ENCODE measurements around the gene TMED4. TPM values are rescaled to one million over a fixed set of nuclear protein-coding genes. Genes with fewer than 3 reads are reported as not detected.

The TMED4 gene
- total RNA-seq, 2 experiments from 2014 or later: 74.6 to 76.2 TPM

- CTCF ChIA-PET: interaction anchor here (1.3 to 4.0 kb wide), 2 partner anchors 11 to 12 kb away, joined by 4 to 32 read pairs; no protein-coding TSS in a partner anchor
- DNase-seq (no peak), ATAC-seq (no peak)
- intact Hi-C loops (cut with micrococcal nuclease): no loop called here
- Mint-ChIP-seq H3K36me3 (ENCODE audit: low read depth) (peaks cover 72% of the 10 kb centered on the region), H3K4me1 (ENCODE audit: low read depth) (peaks cover 57% of the 10 kb centered on the region), H3K4me3 (no peak overlapping the region), H3K9me3 (no peaks in the 10 kb centered on the region), H3K27me3 (no peaks in the 10 kb centered on the region), H3K27ac (peak overlapping the region; percentile 42)
- POLR2A ChIA-PET: interaction anchor here (1.2 kb wide), 1 partner anchor 272 kb away, joined by 4 read pairs; the partner anchor contains the start of gene H2AZ2
- TF ChIP-seq CTCF (IDR thresholded peaks at IDR 0.05): no peak
Measured at GRCh38 chr7:44576228-44576627, 5.8 kb downstream of the TMED4 start.

DNA sequence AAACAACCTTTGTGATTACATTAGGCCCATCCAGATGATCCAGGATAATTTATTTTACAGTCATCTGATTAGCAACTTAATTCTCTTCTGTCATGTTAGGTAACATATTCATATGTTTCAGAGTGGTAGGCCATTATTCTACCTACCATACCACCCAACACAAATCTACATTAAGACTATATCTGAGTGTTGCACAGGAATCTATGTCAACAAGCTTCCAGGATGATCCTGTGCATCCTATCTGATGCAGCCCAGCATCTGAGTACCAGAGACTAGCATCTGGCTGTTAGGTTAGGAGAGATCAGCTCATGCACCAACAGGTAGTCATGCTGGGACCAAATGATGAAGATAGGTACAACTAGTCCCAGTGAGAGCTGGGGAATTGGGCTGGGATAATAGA is 7.0 kb downstream of the TMED4 start:
- ATAC-seq: no peak
- no peaks in the 10 kb centered on the region for H3K27me3 Mint-ChIP-seq
- peaks cover 51% of the 10 kb centered on the region for H3K4me1 Mint-ChIP-seq (ENCODE audit: low read depth)
- peaks cover 68% of the 10 kb centered on the region for H3K36me3 Mint-ChIP-seq (ENCODE audit: low read depth)
- no peak for DNase-seq
- ChIA-PET POLR2A (interaction anchor here (0.9 to 3.4 kb wide), 6 partner anchors 10 to 531 kb away, joined by 3 to 24 read pairs (median 4); partner anchors contain the start of genes DBNL, PURB and YKT6), CTCF (interaction anchor here (1.4 to 4.0 kb wide), 2 partner anchors 10 to 41 kb away, joined by 4 to 32 read pairs; no protein-coding TSS in a partner anchor)
- intact Hi-C loops (cut with micrococcal nuclease): no loop called here
- H3K9me3 Mint-ChIP-seq: no peaks in the 10 kb centered on the region
- H3K4me3 Mint-ChIP-seq: peak overlapping the region; percentile 99
- no peak for TF ChIP-seq CTCF (IDR thresholded peaks at IDR 0.05)
- peak overlapping the region; percentile 96 for H3K27ac Mint-ChIP-seq

DNA sequence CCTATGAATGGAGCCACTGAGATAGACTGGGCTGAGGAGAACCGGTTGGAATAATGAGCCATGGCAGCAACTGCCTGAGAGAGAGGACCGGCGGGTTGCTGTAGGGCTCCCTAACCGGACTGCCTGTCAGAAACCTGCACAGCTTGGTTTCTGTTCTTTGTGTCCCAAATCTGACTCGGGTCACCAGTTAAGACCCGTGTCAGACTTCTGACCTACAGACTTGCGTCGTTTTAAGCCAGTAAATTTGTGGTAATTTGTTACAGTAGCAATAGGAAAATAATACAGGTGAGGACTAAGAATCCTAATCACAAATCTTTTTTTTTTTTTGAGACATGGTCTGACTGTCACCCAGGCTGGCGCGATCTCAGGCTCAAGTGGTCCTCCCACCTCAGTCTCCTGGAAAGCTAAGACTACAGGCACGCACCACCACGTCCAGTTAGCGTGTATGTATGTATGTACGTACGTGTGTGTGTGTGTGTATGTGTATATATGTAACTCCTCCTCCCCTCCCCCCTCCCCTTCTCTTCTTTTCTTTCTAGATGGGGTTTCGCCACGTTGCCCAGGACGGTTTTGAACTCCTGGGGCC is 7.7 kb downstream of the TMED4 start:
- no peaks in the 10 kb centered on the region for H3K9me3 Mint-ChIP-seq
- intact Hi-C loops (cut with micrococcal nuclease): no loop called here
- ChIA-PET CTCF (interaction anchor here (0.6 to 4.0 kb wide), 5 partner anchors 9 to 177 kb away, joined by 3 to 32 read pairs (median 4); no protein-coding TSS in a partner anchor), POLR2A (interaction anchor here (0.8 to 5.1 kb wide), 12 partner anchors 7 to 406 kb away, joined by 3 to 32 read pairs (median 4); partner anchors contain the start of genes PURB, TMED4 and YKT6)
- H3K27ac Mint-ChIP-seq: peak overlapping the region; percentile 96
- TF ChIP-seq CTCF (IDR thresholded peaks at IDR 0.05): no peak
- H3K4me3 Mint-ChIP-seq: peak overlapping the region; percentile 99
- H3K4me1 Mint-ChIP-seq (ENCODE audit: low read depth): peaks cover 44% of the 10 kb centered on the region
- H3K27me3 Mint-ChIP-seq: no peaks in the 10 kb centered on the region
- peaks cover 68% of the 10 kb centered on the region for H3K36me3 Mint-ChIP-seq (ENCODE audit: low read depth)
- DNase-seq (no peak), ATAC-seq (no peak)

DNA sequence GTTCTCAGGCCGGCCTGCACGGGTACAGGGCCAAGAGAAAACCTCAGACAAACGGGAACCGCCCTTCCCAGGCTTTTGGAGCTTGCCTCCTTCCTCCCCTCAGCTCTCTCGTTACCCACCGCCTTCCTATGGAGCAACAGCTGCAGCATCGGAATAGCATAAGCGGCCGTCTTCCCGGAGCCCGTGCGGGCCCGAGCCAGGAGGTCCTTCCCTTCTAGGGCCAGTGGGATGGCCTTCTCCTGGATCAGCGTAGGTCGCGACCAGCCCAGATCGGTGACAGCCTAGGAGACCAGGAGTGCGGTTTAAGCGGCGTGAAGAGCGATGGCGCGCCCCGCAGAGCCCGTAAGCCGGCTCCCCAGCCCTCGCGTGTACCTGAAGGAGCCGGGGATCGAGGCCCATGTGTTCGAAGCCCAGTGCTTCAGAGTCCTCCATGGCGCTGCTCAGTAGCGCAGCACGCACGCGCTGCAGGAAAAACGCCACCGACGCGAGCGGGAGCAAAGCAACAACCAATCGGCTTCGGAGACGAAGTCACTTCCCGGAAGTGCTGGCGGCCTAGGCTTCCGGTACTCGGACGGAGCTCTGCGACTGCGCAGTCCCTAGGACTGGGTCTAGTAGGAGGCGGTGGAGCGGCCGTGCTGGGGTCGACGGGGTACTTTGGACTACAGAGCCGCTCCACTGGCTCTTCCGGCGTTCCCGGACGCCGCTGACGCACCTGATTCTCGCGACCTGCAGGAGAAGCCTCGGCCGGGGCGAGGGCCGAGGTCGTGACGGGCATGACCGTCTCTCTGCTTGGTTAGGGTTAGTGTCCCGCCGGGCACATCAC is 8.4 kb downstream of the TMED4 start, which contains the start of gene DDX56:
Gene DDX56, minus strand, starts transcription at position 445 of the 823 bp plus-strand sequence. Its CDS starts 13 bp downstream, at position 432.
- H3K27ac Mint-ChIP-seq: peak within 1 kb of the TSS; percentile 96
- no peak for TF ChIP-seq CTCF (IDR thresholded peaks at IDR 0.05)
- H3K36me3 Mint-ChIP-seq (ENCODE audit: low read depth): peaks cover 68% of the 10 kb centered on the region
- DNase-seq (peak; percentile 96), ATAC-seq (peak; percentile 98)
- CTCF ChIA-PET: interaction anchor here (0.6 to 4.0 kb wide), 6 partner anchors 9 to 330 kb away, joined by 3 to 32 read pairs (median 4); no protein-coding TSS in a partner anchor
- POLR2A ChIA-PET: interaction anchor here (0.8 to 5.1 kb wide), 13 partner anchors 8 to 407 kb away, joined by 3 to 32 read pairs (median 3); partner anchors contain the start of genes PURB, TMED4 and YKT6
- intact Hi-C loops (cut with micrococcal nuclease): no loop called here
- H3K27me3 Mint-ChIP-seq: no peaks in the 10 kb centered on the region
- peak within 1 kb of the TSS; percentile 99 for H3K4me3 Mint-ChIP-seq
- peaks cover 41% of the 10 kb centered on the region for H3K4me1 Mint-ChIP-seq (ENCODE audit: low read depth)
- no peaks in the 10 kb centered on the region for H3K9me3 Mint-ChIP-seq

All from activated CD8-positive, alpha-beta T cell treated with anti-CD3 and anti-CD28 coated beads for 36 hours (primary cell).